ENCODE data around the gene WNT7B.

Gene WNT7B

DNA sequence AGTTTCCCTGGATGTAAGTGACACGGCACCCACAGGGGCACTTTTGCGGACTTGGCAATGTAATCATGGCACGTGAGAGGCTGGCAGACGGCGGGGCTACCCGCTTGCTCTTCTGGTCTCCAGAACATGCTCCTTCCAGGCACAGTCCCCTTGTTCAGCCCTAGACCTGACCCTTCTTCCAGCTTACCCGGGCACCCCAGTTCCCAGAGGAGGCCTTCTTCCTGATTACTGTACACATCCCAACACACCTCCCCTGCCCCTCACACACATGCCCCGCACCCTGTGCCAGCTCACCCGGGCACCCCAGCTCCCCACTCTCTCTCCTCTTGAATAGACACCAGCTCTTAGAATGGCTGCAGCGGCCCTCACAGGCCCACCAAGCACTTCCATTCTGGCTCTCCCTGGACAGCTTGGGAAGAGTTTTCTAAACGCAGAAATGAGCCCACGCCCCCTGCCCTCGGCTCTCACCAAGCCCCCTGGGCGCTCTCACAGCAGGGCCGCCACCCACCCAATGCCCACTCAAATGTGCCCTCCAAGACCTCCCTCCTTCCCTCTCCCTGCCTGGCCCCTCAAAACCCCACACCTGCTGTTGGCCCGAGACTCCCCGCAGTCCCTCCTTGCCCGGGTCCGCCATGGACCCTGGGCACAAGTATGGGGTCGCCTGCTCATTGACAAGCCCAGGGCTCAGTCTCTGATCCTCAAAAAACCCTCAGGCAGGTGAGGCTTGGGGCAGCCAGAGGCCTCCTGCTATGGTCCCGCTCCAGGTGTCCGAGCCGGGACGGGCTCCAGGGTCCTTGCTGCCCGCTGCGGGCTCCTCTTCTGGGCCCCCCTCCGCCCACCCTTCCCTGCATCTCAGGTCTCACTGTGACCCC is 88.5 kb downstream of the WNT7B start:
- no peak for DNase-seq (ENCODE audit: low read depth in 2 of 2)

GRCh38 chr22:45887202-45888131 is 89.5 kb downstream of the WNT7B start:
- no peak for DNase-seq (ENCODE audit: low read depth in 2 of 2)

- no peak for DNase-seq (ENCODE audit: low read depth in 2 of 2)
These were observed 90.4 kb downstream of the WNT7B start for GRCh38 chr22:45886540-45886939.

DNA sequence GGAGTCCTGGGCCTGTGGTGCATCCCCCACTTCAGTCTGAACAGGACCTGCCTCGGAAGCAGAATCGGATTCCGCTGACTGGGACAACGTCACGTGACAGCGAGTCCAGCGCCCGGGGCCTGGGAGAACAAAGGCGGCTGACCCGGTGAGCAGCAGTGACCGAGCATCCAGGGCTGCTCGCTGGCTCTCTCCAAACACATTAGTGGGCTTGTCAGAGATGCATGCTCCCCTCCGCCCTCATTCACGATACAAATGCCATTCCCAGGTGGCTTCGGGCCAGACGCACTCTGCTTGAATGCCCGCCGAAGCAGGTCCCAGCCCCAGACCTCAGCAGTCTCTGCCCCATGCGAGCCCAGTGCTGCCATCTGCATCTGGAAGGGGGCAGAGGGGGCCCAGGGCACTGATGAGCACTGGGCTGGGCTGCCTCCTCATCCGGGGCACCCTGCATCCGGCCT is 91.0 kb downstream of the WNT7B start:
- DNase-seq (ENCODE audit: low read depth in 2 of 2) = no peak

- DNase-seq (ENCODE audit: low read depth in 2 of 2) = no peak
These were observed 91.7 kb downstream of the WNT7B start for GRCh38 chr22:45885171-45885840.

DNA sequence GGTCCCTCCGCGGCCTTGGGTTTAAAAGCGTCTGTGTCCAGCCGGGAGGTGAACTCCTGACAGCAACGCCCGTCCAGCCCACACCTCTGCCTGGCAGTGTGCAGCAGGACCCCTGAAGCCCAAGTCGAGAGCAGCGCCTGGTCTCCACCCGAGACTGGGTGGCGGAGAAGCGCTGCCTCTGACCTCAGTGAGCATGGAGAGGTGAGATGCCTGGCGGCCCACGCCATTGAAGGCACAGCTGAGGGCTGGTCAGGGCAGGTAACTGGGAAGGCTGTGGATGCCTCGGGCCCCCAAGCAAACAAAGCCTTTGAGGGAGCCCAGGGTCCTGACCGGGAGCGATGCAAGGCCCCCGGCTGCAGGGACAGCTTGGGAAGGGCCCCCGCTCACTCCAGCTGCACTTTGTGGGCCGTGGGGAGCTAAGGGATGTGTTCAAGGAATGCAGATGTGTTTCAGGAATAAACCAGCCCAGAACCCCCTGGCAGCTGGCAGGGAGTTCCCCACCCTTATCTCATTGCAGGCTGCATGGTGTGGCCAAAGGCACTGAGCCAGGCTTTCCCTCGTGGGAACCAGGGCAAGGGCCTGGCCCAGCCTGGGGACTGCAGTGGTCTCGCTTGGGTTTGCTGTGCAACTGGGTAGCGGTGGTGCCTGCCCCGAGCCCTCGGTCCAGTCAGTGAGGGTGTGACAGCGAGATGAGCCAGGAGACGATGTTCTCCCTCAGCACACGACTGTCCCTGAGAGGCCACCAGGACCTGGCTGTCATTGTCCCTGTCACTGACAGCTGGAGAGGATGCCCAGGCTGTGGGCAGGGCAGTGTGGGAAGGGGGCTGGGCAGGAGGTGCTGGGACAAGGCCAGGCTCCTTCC is 92.5 kb downstream of the WNT7B start:
- DNase-seq (ENCODE audit: low read depth in 2 of 2) = no peak

DNA sequence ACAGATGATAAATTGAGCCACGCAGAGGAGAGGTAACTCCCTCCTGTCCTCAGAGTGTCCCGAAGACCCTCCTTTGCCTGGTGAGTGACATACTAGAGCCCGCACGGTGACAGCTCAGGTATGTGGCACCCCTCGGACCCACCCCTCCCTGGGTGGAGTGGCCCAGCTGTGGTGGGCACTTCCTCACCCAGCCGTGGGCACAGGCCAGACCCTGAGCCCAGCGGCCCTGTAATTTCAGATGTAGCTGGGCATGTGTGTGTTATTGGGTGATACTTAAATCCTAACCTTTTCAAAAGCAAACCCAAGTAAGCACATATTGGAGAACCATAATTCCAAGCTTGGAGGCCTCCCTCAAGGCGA is 93.2 kb downstream of the WNT7B start:
- DNase-seq (ENCODE audit: low read depth in 2 of 2) = no peak

DNA sequence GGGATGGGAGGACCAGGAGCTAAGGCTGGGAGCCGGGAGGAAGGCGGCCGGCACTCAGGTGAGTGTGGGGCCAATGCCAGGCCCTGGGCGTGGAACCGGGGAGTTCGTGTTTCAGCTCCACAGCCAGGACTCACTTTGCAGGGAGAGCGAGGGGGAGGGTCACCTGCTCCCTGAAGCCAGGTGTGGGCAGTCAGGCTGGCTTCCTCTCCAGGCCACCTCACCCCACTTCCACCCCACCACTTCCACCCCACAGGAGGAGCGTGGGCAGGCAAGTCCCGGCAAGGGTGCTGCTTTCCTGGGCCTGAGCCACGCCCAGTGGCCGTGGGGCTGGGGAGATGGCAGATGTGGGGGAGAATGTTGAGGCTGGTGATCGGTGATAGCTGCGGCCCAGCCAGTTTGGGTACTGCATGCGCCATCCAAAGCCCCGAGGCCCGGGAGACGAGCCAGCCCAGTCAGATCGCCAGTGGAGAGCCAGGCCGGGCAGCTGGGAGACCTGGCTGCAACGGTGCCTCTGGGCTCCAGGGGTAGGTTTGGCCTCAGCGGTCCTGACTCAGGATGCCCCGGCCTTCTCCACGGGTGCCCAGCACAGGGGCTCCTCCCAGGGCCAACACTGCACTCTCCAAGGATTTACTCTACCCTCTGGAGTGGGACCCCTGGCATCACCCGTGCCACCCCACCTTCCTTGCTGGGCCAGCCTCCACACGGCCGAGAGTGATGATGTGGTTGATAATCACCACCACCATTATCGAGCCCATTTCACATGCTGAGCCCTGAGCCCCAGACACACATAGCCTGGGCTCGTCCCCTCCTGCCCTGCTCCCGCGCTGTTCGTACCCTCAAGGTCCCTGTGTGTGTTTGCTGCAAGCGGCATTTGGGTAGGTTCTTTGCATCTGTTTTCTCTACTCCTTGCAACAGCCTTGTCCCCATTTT is 93.8 kb downstream of the WNT7B start:
- DNase-seq (ENCODE audit: low read depth in 2 of 2) = no peak

- DNase-seq (ENCODE audit: low read depth in 2 of 2) = no peak
These were observed 95.5 kb downstream of the WNT7B start for GRCh38 chr22:45881524-45881875.

DNA sequence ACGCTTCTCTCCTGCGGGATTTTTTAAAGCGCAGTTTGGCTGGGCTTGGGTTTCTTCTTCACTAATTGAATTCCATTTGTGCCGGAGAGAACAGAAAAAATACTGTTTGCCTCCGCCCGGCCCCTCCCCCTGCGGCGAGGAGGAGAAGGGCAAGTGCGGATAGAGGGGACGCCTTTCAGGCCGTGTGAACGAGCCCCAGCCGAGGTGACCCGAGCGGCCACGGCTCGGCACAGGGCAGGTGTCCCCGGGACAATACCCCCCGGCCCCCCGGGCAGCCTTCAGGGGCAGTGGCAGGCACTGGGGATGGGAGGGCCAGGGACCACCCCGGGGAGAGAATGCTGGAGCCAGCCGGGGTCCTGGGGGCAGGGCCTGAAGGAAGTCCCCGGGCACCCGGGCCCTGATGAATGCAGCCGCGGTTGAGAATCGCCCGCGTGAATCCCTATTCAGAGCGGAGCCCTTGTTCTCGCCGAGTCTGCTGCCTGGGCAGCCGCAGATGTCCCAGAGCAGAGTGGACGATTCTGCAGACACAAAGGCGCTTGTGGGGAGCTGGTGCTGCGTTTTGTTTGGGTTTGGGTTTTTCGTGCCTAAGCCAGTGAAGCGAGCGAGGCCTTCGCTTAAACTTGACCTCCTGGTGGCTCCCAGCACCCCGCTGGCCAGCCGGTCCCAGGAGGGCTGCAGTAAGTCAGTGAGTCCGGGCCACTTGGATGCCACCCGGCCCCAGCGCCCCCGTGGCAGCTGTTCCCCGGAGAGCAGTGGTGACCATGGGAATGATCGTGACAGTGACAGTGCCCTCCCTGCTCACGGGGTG is 96.0 kb downstream of the WNT7B start:
- no peak for DNase-seq (ENCODE audit: low read depth in 2 of 2)

- DNase-seq (ENCODE audit: low read depth in 2 of 2) = no peak
These were observed 96.8 kb downstream of the WNT7B start for GRCh38 chr22:45880091-45880715.

- no peak for DNase-seq (ENCODE audit: low read depth in 2 of 2)
These were observed 97.4 kb downstream of the WNT7B start for GRCh38 chr22:45879552-45879949.

DNA sequence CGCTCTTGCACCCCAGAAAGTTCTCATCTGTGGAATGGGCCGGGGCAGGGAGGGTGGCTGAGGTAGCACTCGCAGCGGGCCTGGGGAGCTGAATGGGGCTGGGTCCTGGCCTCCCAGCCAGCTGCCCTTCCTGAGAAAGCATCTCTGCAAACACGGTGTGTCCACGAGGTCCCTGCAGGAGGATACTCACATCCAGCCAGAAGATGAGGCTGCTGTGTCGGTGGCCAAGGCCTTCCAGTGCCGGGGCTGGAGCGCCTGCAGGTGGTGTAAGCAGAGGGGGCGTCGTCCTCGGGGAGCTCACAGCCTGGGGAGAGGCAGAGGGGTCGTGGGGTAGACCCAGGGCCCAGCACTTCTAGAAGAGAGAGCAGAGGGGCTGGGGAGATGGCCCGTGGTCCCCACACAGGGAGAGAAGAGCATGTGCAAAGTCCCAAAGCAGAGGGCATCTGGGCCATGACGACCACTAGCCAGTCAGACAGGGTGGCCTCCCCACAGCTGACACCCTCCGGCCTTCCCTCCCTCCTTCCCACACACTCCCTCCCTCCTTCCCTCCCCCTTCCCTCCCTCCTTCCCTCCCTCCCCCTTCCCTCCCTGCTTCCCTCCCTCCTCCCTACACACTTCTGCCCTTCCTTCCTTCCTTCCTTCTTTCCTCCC is 97.9 kb downstream of the WNT7B start:
- no peak for DNase-seq (ENCODE audit: low read depth in 2 of 2)

DNA sequence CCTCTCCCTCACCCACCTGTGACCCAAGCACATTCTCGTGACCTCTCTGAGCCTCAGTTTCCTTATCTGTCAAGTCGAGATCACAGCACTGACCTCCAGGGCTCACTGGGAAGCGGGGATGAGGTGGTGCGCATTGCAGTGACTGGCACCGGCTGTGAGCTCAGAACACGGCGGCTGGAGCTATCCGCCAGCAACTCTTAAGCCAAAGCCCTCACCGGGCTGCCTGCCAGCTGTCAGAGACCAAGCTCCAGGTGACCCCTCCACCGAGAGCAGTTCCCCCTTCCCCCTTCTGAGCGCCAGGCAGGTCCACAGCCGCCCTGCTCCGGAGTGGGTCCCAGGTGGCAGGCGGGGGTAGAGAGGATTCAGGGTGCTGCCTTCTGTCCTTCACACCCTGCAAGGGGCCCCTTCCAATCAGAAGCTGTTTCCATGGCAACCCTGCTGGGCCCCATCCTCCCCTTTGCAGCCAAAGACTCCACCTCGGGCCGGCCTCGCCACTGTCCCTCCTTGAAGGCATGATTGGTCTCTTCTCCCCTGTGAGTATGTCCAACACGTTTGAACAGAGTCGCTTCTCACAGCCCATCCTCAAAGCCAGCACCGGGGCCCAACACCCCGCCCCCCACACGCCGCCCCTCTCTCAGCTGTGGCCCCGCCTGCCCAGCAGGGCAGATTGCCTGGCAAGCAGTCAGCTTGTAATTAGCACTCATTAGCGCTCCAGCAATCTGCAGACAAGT is 98.7 kb downstream of the WNT7B start:
- DNase-seq (ENCODE audit: low read depth in 2 of 2) = no peak

DNA sequence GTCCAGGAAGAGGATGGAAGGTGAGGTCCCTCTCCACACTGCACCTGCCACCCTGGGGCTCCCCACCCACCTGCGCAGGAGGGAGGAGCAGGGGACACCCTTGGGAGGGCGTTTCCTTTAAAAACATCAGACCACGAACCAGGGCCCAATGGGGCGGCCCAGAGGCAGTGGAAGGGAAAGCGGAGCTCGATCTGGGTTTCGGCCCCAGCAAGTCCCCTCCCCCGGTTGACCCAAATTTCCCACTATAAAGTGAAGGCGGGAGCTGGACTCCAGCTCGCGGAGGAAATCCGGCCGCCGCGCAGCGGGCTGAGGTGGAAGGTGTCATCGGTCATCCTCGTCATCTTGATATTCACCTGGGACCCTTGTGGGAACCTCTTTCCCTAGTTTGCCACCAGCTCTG is 99.3 kb downstream of the WNT7B start:
- DNase-seq (ENCODE audit: low read depth in 2 of 2) = no peak

- no peak for DNase-seq (ENCODE audit: low read depth in 2 of 2)
These were observed 100.0 kb downstream of the WNT7B start for GRCh38 chr22:45877036-45877380.

- no peak for DNase-seq (ENCODE audit: low read depth in 2 of 2)
These were observed 100.6 kb downstream of the WNT7B start for GRCh38 chr22:45876136-45877035.

Measured in activated CD4-positive, alpha-beta T cell treated with anti-CD3 and anti-CD28 coated beads for 24 hours (primary cell).